Right cardiac atrium (tissue), 5 donors: ENCODE data around the gene PITX3. TPM values are rescaled to one million over a fixed set of nuclear protein-coding genes. Genes with fewer than 3 reads are reported as not detected.

Source experiments
- ATAC-seq, 2 donors: fragments of 200-7000 bp; cut with Tn5 transposase; one replicate each; pipeline versions ENCODE4 v1.8.0 to v1.9.1; 2020; ENCODE audit warnings: moderate library complexity in 2 of 2, mild to moderate bottlenecking in 1 of 2
- DNase-seq, 3 donors: peaks; one replicate each; pipeline ENCODE4 v3.0.0-alpha.2; 2020
- H3K27ac ChIP-seq: one replicate; pipeline ENCODE4 v1.5.1; 2013; ENCODE audit warnings: mild to moderate bottlenecking, low read length, control low read depth, moderate library complexity
- H3K27me3 ChIP-seq: one replicate; pipeline ENCODE4 v1.6.1; 2013; ENCODE audit not compliant: control insufficient read depth, insufficient read depth
- H3K4me1 ChIP-seq: one replicate; pipeline ENCODE4 v1.6.1; 2013; ENCODE audit warnings: low read length; ENCODE audit not compliant: control insufficient read depth, insufficient read depth
- H3K4me3 ChIP-seq: one replicate; pipeline ENCODE4 v1.5.1; 2013; ENCODE audit warnings: low read length, control low read depth
- H3K9me3 ChIP-seq: one replicate; pipeline ENCODE4 v1.6.1; 2013; ENCODE audit warnings: low read length; ENCODE audit not compliant: control insufficient read depth
- WGBS: extraction: QIAGEN DNeasy Blood & Tissue Kit; methylation state at CpG from one replicate; pipeline ENCODE4 v1.1.7; 2013; 5-methylcytosine and 5-hydroxymethylcytosine counted together
- intact Hi-C, 4 donors: fragments of 100-400 bp; cut with DNase I; formaldehyde crosslinking; loops; one replicate each; pipeline versions ENCODE4 v1.11.0 to v1.14.0; 2022 to 2023
- long read RNA-seq, 4 donors: library from polyadenylated mRNA; unstranded; transcript quantifications; one replicate each; pipeline ENCODE4 v2.0.0, GENCODE V29; 2020 to 2021
- polyA plus RNA-seq: library from polyadenylated mRNA; stranded (reverse); fragments of 200-250 nt; gene quantifications from one replicate; pipeline ENCODE4 v1.2.3, GENCODE V29; 2013
- total RNA-seq, 4 donors: library from RNA; stranded (reverse); fragmentation: NEBNext Ultra II Directional; extraction: Animal tissue kit (Norgen Biotek cat#: 25700); gene quantifications; one replicate each; pipeline ENCODE4 v1.2.1, GENCODE V29; 2021
- donor health status: healthy with polysubstance abuse.
- donor health status: DM: no; HTN: yes; CAD: no.
- donor health status: DM: no; HTN: no; CAD: no.
- donor health status: DM: no; HTN: yes; CAD: no; lungs with severe emphysema.
- donor health status: DM: yes; HTN: yes; CAD: no.

The PITX3 gene
- total RNA-seq (under 1 TPM; 0.25 to 0.82 (median 0.29) TPM), polyA plus RNA-seq (0.52 TPM)
- long read RNA-seq, donor 1, partial matches to known transcripts = 0 of 1 reads
- long read RNA-seq, donor 1, other reads (novel, unspliced or antisense) = 0 of 1 reads
- long read RNA-seq, donor 2, partial matches to known transcripts = 0 of 1 reads
- long read RNA-seq, donor 2, other reads (novel, unspliced or antisense) = 0 of 1 reads
- long read RNA-seq, donor 3 = 0 reads
- long read RNA-seq, donor 4, partial matches to known transcripts = 0 of 4 reads
- long read RNA-seq, donor 4, other reads (novel, unspliced or antisense) = 0 of 4 reads

DNA sequence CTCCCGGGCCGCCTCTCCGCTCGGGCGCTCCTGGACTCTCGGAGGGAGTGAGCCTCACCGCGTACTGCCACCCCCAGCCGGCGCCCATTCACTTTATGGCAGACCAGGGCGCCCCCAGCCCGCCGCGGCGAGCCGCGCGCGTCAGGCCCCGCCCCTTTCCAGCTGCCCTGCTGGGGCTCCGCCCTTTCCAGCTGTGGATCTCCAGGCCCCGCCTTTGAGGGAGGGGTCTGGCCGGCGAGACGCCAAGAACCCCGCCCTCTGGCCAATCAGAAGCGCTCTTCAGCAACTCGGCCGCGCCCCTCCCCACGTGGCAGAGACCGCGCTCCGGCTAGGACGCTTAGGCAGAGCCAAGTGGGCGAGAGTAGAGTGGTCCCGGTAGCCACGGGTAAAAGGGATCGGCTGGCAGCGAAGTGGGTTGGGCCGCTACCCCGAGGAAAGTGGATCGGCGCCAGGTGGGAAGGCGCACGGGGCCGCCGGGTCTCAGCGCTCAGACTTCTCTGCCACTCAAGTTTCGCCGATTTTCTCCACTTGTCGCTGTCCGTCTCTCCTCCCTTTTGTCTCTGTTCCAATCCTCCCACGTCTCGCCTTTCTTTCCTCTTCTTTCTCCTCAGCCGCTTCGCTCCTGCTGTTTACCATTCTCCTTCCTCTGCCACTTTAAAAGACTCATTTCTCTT, at the start of gene PITX3:
Gene PITX3 (minus strand): TSS at position 69 of the 674 bp plus-strand sequence. CDS start 9,432 bp downstream, outside the sequence.
- no peak within 1 kb of the TSS for H3K27ac ChIP-seq
- H3K4me3 ChIP-seq = peak within 1 kb of the TSS; percentile 69
- ATAC-seq (peak; percentile 84 to 86), DNase-seq (peak; percentile 95 to 98 (median 98))
- H3K27me3 ChIP-seq = no peaks in the 10 kb centered on the region
- intact Hi-C loops = no loop called here
- H3K4me1 ChIP-seq = peaks cover 3% of the 10 kb centered on the region
- no peaks in the 10 kb centered on the region for H3K9me3 ChIP-seq
- WGBS = under 1% methylated on average over 57 of the region's 57 CpGs

DNA sequence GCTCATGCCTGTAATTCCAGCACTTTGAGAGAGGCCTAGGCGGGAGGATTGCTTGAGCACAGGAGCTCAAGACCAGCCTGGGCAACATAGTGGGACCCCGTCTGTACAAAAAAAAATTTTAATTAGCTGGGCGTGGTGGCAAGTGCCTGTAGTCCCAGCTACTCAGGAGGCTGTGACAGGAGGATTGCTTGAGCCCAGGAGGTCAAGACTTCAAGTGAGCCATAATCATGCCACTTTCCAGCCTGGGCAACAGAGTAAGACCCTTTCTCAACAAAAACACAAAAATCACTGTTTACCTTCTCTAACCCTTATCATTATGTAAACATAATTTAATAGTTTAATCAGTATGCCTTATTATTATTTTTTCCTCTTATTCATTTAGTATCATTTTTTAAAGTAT, 48.5 kb upstream of the PITX3 start:
- DNase-seq = no peak
- Histone ChIP-seq H3K27ac (no peak overlapping the region), H3K4me1 (peaks cover 7% of the 10 kb centered on the region), H3K4me3 (no peak overlapping the region), H3K9me3 (no peaks in the 10 kb centered on the region), H3K27me3 (no peaks in the 10 kb centered on the region)
- WGBS = 95% methylated on average over 3 of the region's 3 CpGs
- ATAC-seq = no peak
- intact Hi-C loops = no loop called here

DNA sequence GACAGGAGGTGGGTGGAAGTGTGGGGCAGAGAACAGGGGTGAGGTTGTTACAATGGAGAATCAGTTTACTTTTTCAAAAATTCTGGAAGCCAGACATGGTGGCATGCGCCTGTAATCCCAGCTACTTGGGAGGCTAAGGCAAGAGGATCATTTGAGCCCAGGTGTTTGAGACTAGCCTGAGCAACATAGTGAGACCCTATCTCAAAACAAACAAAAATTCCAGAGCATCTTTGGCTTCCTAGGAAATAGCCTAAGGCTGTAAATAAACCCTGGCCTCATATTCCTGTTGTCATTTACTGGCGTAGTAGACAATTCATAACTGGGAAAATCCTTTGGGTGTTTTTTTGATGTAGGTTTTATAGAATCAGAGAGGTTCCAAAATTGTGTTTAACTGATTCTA, 48.0 kb upstream of the PITX3 start:
- Histone ChIP-seq H3K4me3 (no peak overlapping the region), H3K4me1 (peaks cover 7% of the 10 kb centered on the region), H3K9me3 (no peaks in the 10 kb centered on the region), H3K27me3 (no peaks in the 10 kb centered on the region), H3K27ac (no peak overlapping the region)
- WGBS = 96% methylated on average over 2 of the region's 2 CpGs
- intact Hi-C loops = no loop called here
- no peak for DNase-seq
- ATAC-seq = no peak

DNA sequence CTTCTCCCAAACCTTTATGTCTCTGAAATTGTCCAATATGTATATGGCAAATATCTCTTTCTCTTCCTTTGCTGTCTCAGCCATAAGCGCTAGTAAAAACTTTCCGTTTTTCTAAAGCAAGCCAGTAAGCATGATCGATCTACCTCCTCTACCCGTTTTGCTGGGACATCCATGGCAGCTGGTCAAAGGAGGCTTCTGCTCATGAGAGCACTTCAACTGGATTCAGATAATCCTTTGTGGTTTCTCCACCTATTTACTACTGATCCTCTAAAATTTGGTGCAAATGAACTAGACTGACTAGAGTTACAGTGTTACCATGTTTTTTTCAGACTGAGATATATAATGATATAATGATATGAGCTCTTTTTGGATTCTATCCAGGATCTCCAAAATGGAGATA, 46.7 kb upstream of the PITX3 start:
- no peak overlapping the region for H3K27ac ChIP-seq
- DNase-seq (no peak), ATAC-seq (no peak)
- H3K4me3 ChIP-seq = no peak overlapping the region
- no peaks in the 10 kb centered on the region for H3K9me3 ChIP-seq
- intact Hi-C loops = no loop called here
- H3K4me1 ChIP-seq = peaks cover 10% of the 10 kb centered on the region
- 89% methylated on average over 4 of the region's 4 CpGs for WGBS
- H3K27me3 ChIP-seq = no peaks in the 10 kb centered on the region

DNA sequence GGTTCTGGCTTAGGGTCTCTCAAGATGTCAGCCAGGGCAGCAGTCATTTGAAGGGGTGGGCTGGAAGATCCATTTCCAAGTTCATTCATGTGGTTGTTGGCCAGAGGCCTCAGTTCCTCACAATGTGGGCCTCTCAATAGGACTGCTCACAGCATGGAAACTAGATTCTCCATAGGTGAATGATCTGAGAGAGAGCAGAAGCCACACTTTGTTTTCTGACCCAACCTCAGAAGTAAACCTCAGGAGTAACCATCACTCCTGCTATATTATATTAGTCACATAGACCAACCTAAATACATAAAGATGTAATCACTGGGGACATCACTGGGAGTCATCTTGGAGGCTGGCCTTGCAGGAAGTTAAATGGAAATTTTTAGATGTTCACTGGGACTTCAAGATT, 46.2 kb upstream of the PITX3 start:
- intact Hi-C loops = no loop called here
- ATAC-seq (no peak), DNase-seq (no peak)
- H3K27ac ChIP-seq = no peak overlapping the region
- H3K27me3 ChIP-seq = no peaks in the 10 kb centered on the region
- no peak overlapping the region for H3K4me3 ChIP-seq
- H3K4me1 ChIP-seq = peaks cover 10% of the 10 kb centered on the region
- H3K9me3 ChIP-seq = no peaks in the 10 kb centered on the region

DNA sequence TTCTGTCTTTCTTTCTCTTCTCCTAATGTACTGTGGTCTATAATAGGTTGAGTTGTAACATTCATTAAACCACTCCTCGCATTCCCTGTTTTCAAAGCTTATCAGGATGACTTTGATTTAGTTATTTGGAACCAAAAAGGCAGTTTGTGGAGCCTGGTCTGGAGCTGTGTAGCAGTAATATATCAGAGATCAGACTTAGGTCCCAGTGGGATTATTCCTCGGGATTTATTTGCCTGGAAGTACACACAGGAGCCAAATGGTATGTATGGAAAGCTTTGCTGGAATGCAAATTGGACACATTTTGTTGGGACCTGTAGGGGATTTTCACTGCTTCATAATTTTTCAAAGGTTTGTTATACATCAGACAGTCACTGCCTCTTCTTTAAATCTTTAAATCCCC, 44.9 kb upstream of the PITX3 start:
- DNase-seq (no peak), ATAC-seq (no peak)
- no peaks in the 10 kb centered on the region for H3K27me3 ChIP-seq
- no peak overlapping the region for H3K4me3 ChIP-seq
- no peak overlapping the region for H3K27ac ChIP-seq
- no peaks in the 10 kb centered on the region for H3K9me3 ChIP-seq
- 38% methylated on average over 2 of the region's 2 CpGs for WGBS
- intact Hi-C loops = no loop called here
- H3K4me1 ChIP-seq = peaks cover 4% of the 10 kb centered on the region

DNA sequence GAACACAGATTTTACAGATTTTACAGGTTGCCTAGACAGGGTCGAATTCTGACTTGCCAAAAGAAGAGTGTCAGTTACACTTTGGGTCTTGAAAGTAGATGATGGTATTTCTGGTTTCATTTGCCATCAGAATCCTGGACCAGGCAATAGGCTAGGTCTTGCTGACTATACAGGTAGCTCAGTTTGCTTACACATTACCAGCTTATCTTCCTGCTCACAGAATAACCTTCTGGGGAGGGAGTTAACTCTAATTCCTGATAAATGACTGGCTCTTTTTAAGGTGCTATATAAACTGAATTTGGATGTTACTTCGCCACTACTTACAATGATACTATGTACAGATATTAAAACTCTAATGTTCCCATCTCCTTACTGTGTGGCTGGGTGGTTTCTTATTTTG, 43.8 kb upstream of the PITX3 start:
- Histone ChIP-seq H3K27ac (no peak overlapping the region), H3K4me3 (no peak overlapping the region), H3K4me1 (peaks cover 8% of the 10 kb centered on the region), H3K27me3 (no peaks in the 10 kb centered on the region), H3K9me3 (no peaks in the 10 kb centered on the region)
- WGBS = 95% methylated on average over 2 of the region's 2 CpGs
- intact Hi-C loops = no loop called here
- DNase-seq = no peak
- no peak for ATAC-seq

DNA sequence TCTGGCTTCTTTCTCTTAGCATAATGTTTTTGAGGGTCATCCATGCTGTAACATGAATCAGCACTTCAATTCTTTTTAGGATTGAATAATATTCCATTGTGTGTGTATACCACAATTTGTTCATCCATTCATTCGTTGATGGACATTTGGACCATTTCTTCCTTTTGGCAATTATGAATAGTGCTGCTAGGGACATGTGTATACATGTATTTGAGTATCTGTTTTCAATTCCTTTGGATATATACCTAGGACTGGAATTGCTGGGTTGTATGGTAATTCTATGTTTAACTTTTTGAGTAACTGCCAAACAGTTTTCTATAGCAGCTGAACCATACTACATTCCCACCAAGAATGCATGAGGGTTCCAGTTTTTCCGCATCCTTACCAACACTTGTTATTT, 43.2 kb upstream of the PITX3 start:
- DNase-seq (no peak), ATAC-seq (no peak)
- no peak overlapping the region for H3K4me3 ChIP-seq
- H3K27me3 ChIP-seq = no peaks in the 10 kb centered on the region
- WGBS = 94% methylated on average over 2 of the region's 2 CpGs
- intact Hi-C loops = no loop called here
- no peaks in the 10 kb centered on the region for H3K9me3 ChIP-seq
- peaks cover 9% of the 10 kb centered on the region for H3K4me1 ChIP-seq
- H3K27ac ChIP-seq = no peak overlapping the region

DNA sequence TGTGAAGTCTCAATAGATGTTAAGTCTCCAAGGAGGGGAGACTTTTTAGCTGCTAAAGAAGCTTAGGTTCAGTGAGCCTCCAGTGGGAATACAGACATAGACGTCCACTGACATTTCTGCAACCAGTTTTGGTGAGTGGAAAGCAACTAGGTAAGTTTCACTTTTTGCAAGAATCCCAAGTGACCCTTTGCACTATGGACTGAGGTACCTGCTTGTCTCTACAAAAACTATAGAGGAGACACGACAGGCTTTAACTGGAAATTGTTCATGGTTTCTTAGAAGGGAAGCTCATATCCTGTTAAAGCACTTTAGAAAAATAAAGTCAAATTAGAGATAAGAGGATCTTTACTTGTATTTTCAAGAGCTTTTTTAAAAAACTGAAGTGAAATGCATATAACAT, 42.6 kb upstream of the PITX3 start:
- intact Hi-C loops = no loop called here
- H3K27ac ChIP-seq = no peak overlapping the region
- WGBS = 36% methylated on average over 2 of the region's 2 CpGs
- peaks cover 9% of the 10 kb centered on the region for H3K4me1 ChIP-seq
- H3K27me3 ChIP-seq = no peaks in the 10 kb centered on the region
- no peaks in the 10 kb centered on the region for H3K9me3 ChIP-seq
- DNase-seq (no peak), ATAC-seq (no peak)
- H3K4me3 ChIP-seq = no peak overlapping the region

DNA sequence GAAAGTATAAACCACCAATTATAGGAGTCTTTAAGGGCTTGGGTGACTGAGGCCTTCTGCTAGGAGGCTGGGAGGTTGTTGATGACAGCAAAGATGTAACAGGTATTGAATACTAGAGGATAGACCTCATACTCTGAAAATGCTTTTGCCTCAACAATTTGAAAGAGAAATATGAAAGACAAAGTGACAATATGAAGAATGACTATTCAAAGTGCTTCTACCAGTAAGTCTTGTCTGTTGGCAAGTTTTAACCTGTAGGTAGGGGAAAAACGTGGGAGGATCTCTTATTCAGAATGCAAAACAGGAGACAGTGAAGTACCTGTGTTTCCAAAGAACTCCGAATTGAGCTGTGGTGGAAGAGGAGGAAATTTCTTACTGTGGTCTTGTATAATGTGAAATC, 42.2 kb upstream of the PITX3 start:
- no peak overlapping the region for H3K27ac ChIP-seq
- ATAC-seq (no peak), DNase-seq (no peak)
- WGBS = 69% methylated on average over 2 of the region's 2 CpGs
- no peaks in the 10 kb centered on the region for H3K27me3 ChIP-seq
- H3K4me3 ChIP-seq = no peak overlapping the region
- H3K4me1 ChIP-seq = peaks cover 9% of the 10 kb centered on the region
- intact Hi-C loops = no loop called here
- H3K9me3 ChIP-seq = no peaks in the 10 kb centered on the region

DNA sequence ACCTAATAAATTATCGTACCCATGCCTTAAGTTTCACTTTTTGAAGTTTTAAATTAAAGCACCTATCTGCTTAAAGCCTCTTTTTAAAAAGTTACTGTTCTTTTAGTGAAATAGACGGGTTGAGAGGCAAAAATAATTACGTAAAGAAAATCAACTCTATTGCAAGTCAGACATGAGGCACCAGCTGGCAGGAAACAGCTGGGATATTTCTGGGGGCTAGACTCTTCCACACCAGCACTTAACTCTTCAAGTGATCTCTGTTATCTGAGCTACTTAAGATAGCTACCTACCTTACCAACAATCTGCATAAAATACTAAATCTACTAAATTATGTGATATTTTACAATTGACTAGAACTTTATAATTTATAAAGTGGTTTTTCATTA, 39.8 kb upstream of the PITX3 start:
- peak overlapping the region; percentile 46 for H3K4me3 ChIP-seq
- ATAC-seq (no peak), DNase-seq (no peak)
- intact Hi-C loops = no loop called here
- H3K27me3 ChIP-seq = no peaks in the 10 kb centered on the region
- peaks cover 9% of the 10 kb centered on the region for H3K4me1 ChIP-seq
- H3K27ac ChIP-seq = peak overlapping the region; percentile 84
- H3K9me3 ChIP-seq = no peaks in the 10 kb centered on the region
- WGBS = 4% methylated on average over 3 of the region's 3 CpGs
